ENCODE results near the gene STK24. TPM values are rescaled to one million over a fixed set of nuclear protein-coding genes. Genes with fewer than 3 reads are reported as not detected.

The STK24 gene
- total RNA-seq, 2 experiments from 2014 or later, result 146 to 173 TPM

DNA sequence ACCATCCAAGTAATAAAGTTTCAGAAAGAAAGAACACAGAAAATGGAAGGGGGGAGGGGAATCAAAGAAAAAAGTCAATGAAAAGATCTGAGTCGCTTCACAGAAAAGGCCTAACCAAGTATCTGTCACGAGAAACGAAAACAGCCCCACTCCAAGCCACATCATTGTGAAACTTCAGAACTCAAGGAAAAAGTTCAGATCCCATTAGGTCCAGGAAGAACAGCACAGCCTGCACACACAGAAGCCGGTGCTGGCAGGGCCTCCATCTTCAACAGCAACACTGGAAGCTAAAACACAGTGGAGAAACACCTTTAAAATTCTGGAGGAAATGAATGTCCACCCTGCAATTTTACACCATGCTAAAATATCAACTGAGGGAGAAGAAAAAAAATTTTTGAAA, 8.0 kb downstream of the STK24 start:
- Mint-ChIP-seq H3K9me3 (ENCODE audit: low read depth) (peaks cover 2% of the 10 kb centered on the region), H3K4me3 (peak overlapping the region; percentile 54), H3K27me3 (no peaks in the 10 kb centered on the region), H3K27ac (peak overlapping the region; percentile 92), H3K4me1 (peaks cover 98% of the 10 kb centered on the region), H3K36me3 (ENCODE audit: low read depth) (peaks cover 58% of the 10 kb centered on the region)
- ChIA-PET POLR2A (no interaction called here), CTCF (interaction anchor here (1.0 to 2.0 kb wide), 2 partner anchors 40 to 86 kb away, joined by 3 to 6 read pairs; no protein-coding TSS in a partner anchor)
- DNase-seq (no peak), ATAC-seq (no peak)
- intact Hi-C loops (cut with DNase I, micrococcal nuclease), result loop anchor here in 1 of 2 experiments (2.0 kb wide), 1 partner anchor 20 kb away; no protein-coding TSS in a partner anchor

GRCh38 chr13:98567140-98567539, 9.8 kb downstream of the STK24 start:
- CTCF ChIA-PET, result interaction anchor here (1.4 to 2.0 kb wide), 4 partner anchors 15 to 122 kb away, joined by 4 to 10 read pairs (median 6); no protein-coding TSS in a partner anchor
- Mint-ChIP-seq H3K27me3 (no peaks in the 10 kb centered on the region), H3K4me1 (peaks cover 95% of the 10 kb centered on the region), H3K36me3 (ENCODE audit: low read depth) (peaks cover 50% of the 10 kb centered on the region), H3K27ac (peak overlapping the region; percentile 92), H3K9me3 (ENCODE audit: low read depth) (peaks cover 2% of the 10 kb centered on the region), H3K4me3 (peak overlapping the region; percentile 54)
- ATAC-seq (no peak), DNase-seq (no peak)
- POLR2A ChIA-PET, result interaction anchor here (0.6 to 0.7 kb wide), 2 partner anchors 21 to 29 kb away, joined by 5 read pairs; no protein-coding TSS in a partner anchor
- intact Hi-C loops (cut with DNase I, micrococcal nuclease), result no loop called here

GRCh38 chr13:98565726-98566565, 11.0 kb downstream of the STK24 start:
- peaks cover 93% of the 10 kb centered on the region for H3K4me1 Mint-ChIP-seq
- POLR2A ChIA-PET, result interaction anchor here (1.1 kb wide), 1 partner anchor 127 kb away, joined by 3 read pairs; no protein-coding TSS in a partner anchor
- peaks cover 49% of the 10 kb centered on the region for H3K36me3 Mint-ChIP-seq (ENCODE audit: low read depth)
- intact Hi-C loops (cut with DNase I, micrococcal nuclease), result no loop called here
- peak overlapping the region; percentile 39 for H3K4me3 Mint-ChIP-seq
- peak overlapping the region; percentile 92 for H3K27ac Mint-ChIP-seq
- peaks cover 2% of the 10 kb centered on the region for H3K9me3 Mint-ChIP-seq (ENCODE audit: low read depth)
- H3K27me3 Mint-ChIP-seq, result no peaks in the 10 kb centered on the region
- ATAC-seq, result no peak
- DNase-seq, result peak; percentile 36
- CTCF ChIA-PET, result interaction anchor here (0.9 to 1.6 kb wide), 3 partner anchors 14 to 35 kb away, joined by 3 to 4 read pairs (median 4); no protein-coding TSS in a partner anchor

DNA sequence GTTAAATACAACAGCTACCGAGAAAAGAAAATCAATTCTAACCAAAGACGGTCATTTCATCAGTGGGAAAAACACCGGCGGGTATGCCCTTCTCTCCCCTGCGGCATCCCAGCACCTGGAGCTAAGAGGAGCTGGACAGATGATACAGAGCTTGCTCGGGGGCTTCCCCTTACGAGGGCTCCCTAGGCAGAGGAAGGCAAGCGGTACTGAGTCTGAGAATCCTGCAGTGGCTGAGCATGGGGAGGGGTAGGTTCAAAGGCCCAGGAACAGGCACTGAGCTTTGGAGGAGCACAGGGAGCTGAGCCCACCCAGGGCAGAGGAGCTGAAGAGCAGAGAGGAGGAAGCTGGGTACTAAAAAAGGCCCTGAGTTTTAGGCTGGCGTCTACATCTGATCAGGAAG, 12.7 kb downstream of the STK24 start:
- peak overlapping the region; percentile 88 for H3K27ac Mint-ChIP-seq
- CTCF ChIA-PET, result interaction anchor here (0.7 to 1.8 kb wide), 3 partner anchors 14 to 33 kb away, joined by 4 to 7 read pairs (median 4); no protein-coding TSS in a partner anchor
- H3K4me3 Mint-ChIP-seq, result peak overlapping the region; percentile 72
- H3K4me1 Mint-ChIP-seq, result peaks cover 93% of the 10 kb centered on the region
- intact Hi-C loops (cut with DNase I, micrococcal nuclease), result loop anchor here in 1 of 2 experiments (1.0 kb wide), 1 partner anchor 9 kb away; no protein-coding TSS in a partner anchor
- POLR2A ChIA-PET, result interaction anchor here (0.6 to 1.5 kb wide), 3 partner anchors 11 to 486 kb away, joined by 4 to 6 read pairs (median 5); no protein-coding TSS in a partner anchor
- H3K9me3 Mint-ChIP-seq (ENCODE audit: low read depth), result no peaks in the 10 kb centered on the region
- ATAC-seq (peak; percentile 53), DNase-seq (peak; percentile 47)
- no peaks in the 10 kb centered on the region for H3K27me3 Mint-ChIP-seq
- H3K36me3 Mint-ChIP-seq (ENCODE audit: low read depth), result peaks cover 52% of the 10 kb centered on the region

DNA sequence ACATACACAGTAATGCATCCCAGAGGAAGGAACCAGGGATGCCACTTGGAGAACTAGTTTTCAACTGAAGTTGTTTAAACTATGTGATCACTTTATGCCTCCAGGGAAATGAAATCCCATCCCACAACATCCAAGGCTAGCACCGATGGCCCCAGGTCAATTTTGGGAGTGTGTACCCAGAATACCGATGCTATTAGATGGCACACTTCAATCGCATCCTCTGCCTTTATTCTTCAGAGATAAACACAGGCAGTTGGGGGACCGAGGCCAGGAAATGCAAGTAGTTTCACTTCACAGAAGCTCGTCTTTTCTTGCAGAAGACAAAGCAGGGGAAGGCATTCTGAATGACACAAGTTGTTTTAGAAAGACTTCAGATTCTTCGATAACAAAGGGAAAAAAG, 13.8 kb downstream of the STK24 start:
- peak; percentile 57 for DNase-seq
- no peaks in the 10 kb centered on the region for H3K27me3 Mint-ChIP-seq
- peak overlapping the region; percentile 72 for H3K4me3 Mint-ChIP-seq
- POLR2A ChIA-PET, result interaction anchor here (0.6 to 1.5 kb wide), 3 partner anchors 15 to 57 kb away, joined by 3 to 5 read pairs (median 4); no protein-coding TSS in a partner anchor
- peaks cover 48% of the 10 kb centered on the region for H3K36me3 Mint-ChIP-seq (ENCODE audit: low read depth)
- H3K27ac Mint-ChIP-seq, result peak overlapping the region; percentile 88
- intact Hi-C loops (cut with DNase I, micrococcal nuclease), result no loop called here
- CTCF ChIA-PET, result interaction anchor here (0.7 to 1.8 kb wide), 3 partner anchors 13 to 1103 kb away, joined by 3 to 7 read pairs (median 4); no protein-coding TSS in a partner anchor
- H3K9me3 Mint-ChIP-seq (ENCODE audit: low read depth), result no peaks in the 10 kb centered on the region
- ATAC-seq, result peak; percentile 37
- H3K4me1 Mint-ChIP-seq, result peaks cover 89% of the 10 kb centered on the region

- Mint-ChIP-seq H3K27ac (peak overlapping the region; percentile 88), H3K9me3 (ENCODE audit: low read depth) (no peaks in the 10 kb centered on the region), H3K4me1 (peaks cover 84% of the 10 kb centered on the region), H3K36me3 (ENCODE audit: low read depth) (peaks cover 33% of the 10 kb centered on the region), H3K4me3 (peak overlapping the region; percentile 17), H3K27me3 (no peaks in the 10 kb centered on the region)
- intact Hi-C loops (cut with DNase I, micrococcal nuclease), result no loop called here
- peak; percentile 24 for ATAC-seq
- CTCF ChIA-PET, result interaction anchor here (0.7 to 1.3 kb wide), 2 partner anchors 54 to 144 kb away, joined by 3 to 4 read pairs; no protein-coding TSS in a partner anchor
- peak; percentile 55 for DNase-seq
- POLR2A ChIA-PET, result interaction anchor here (0.6 kb wide), 2 partner anchors 23 to 281 kb away, joined by 4 to 5 read pairs; no protein-coding TSS in a partner anchor
Measured at GRCh38 chr13:98559169-98559568, 17.7 kb downstream of the STK24 start.

DNA sequence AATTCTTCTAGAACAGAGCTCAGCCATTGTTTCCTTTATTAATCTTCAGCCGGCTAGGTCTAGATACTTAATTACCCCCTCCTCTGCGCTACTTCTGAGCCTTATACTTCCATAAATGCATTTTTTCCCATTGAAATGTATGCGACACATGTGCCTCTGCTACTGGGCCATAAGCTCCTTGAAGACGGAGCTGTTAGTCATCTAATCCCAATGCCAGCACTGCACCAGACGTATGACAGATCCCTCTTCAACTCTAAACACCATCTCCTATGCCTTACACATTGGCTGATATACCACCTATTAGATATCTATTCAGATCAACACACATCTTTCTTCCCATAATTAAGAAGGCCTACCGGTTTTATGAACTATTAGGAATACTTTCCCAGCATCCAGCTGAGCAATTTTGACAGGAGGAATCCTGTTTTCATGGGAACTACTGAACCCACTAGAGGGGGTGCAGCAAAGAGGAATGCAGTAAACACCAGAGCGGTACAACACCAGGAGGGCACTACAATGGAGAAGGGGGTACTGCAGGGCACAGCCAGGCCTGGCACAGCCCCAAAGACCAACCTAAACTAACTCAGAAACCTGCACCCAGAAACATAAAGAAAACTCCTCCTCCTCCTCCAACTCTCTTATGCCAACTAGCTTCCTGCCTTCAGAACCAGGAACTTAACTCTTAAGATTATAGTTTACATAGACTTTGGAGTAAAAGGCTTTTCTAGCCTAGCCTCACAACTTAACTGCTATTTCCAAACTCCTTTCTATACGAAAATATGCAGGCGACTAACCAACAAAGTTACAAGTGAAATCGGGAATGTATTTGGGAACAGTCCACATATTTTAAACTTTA, 18.7 kb downstream of the STK24 start:
- Mint-ChIP-seq H3K4me1 (peaks cover 85% of the 10 kb centered on the region), H3K36me3 (ENCODE audit: low read depth) (peaks cover 33% of the 10 kb centered on the region), H3K9me3 (ENCODE audit: low read depth) (no peaks in the 10 kb centered on the region), H3K4me3 (no peak overlapping the region), H3K27ac (peak overlapping the region; percentile 84), H3K27me3 (no peaks in the 10 kb centered on the region)
- intact Hi-C loops (cut with DNase I, micrococcal nuclease), result loop anchor here in 1 of 2 experiments (2.0 kb wide), 1 partner anchor 13 kb away; no protein-coding TSS in a partner anchor
- POLR2A ChIA-PET, result interaction anchor here (0.6 to 1.2 kb wide), 3 partner anchors 10 to 15 kb away, joined by 3 to 7 read pairs (median 3); no protein-coding TSS in a partner anchor
- ATAC-seq, result peak; percentile 37
- CTCF ChIA-PET, result interaction anchor here (0.6 to 1.3 kb wide), 3 partner anchors 15 to 53 kb away, joined by 3 to 4 read pairs (median 4); no protein-coding TSS in a partner anchor
- DNase-seq, result no peak

GRCh38 chr13:98556968-98557631, 19.8 kb downstream of the STK24 start:
- ATAC-seq (peak; percentile 35), DNase-seq (peak; percentile 42)
- POLR2A ChIA-PET, result interaction anchor here (0.7 to 1.2 kb wide), 2 partner anchors 16 to 52 kb away, joined by 3 to 7 read pairs; no protein-coding TSS in a partner anchor
- peaks cover 82% of the 10 kb centered on the region for H3K4me1 Mint-ChIP-seq
- CTCF ChIA-PET, result interaction anchor here (0.5 to 1.0 kb wide), 5 partner anchors 25 to 89 kb away, joined by 3 to 4 read pairs (median 3); no protein-coding TSS in a partner anchor
- intact Hi-C loops (cut with DNase I, micrococcal nuclease), result loop anchor here in 1 of 2 experiments (2.0 kb wide), 1 partner anchor 14 kb away; no protein-coding TSS in a partner anchor
- H3K27ac Mint-ChIP-seq, result peak overlapping the region; percentile 84
- H3K9me3 Mint-ChIP-seq (ENCODE audit: low read depth), result no peaks in the 10 kb centered on the region
- no peaks in the 10 kb centered on the region for H3K27me3 Mint-ChIP-seq
- H3K4me3 Mint-ChIP-seq, result peak overlapping the region; percentile 40
- peaks cover 30% of the 10 kb centered on the region for H3K36me3 Mint-ChIP-seq (ENCODE audit: low read depth)

GRCh38 chr13:98556142-98556816, 20.6 kb downstream of the STK24 start:
- DNase-seq (no peak), ATAC-seq (no peak)
- Mint-ChIP-seq H3K9me3 (ENCODE audit: low read depth) (no peaks in the 10 kb centered on the region), H3K4me3 (no peak overlapping the region), H3K36me3 (ENCODE audit: low read depth) (peaks cover 31% of the 10 kb centered on the region), H3K4me1 (peaks cover 81% of the 10 kb centered on the region), H3K27me3 (no peaks in the 10 kb centered on the region), H3K27ac (peak overlapping the region; percentile 84)
- ChIA-PET POLR2A (interaction anchor here (0.7 to 1.2 kb wide), 2 partner anchors 17 to 52 kb away, joined by 3 to 7 read pairs; no protein-coding TSS in a partner anchor), CTCF (interaction anchor here (0.7 to 1.0 kb wide), 3 partner anchors 26 to 88 kb away, joined by 3 to 4 read pairs (median 3); no protein-coding TSS in a partner anchor)
- intact Hi-C loops (cut with DNase I, micrococcal nuclease), result loop anchor here in 1 of 2 experiments (2.0 kb wide), 1 partner anchor 15 kb away; no protein-coding TSS in a partner anchor
